GM19351 (cell line): Measurements from ENCODE around the gene PCSK5.

ENCODE experiments used
- ATAC-seq: cut with Tn5 transposase; IDR thresholded peaks from one replicate; pipeline ENCODE4 v1.9.1; 2021; ENCODE audit warnings: mild to moderate bottlenecking, moderate library complexity; ENCODE audit not compliant: unreplicated experiment

Gene PCSK5

GRCh38 chr9:76221423-76221822, 330.9 kb downstream of the PCSK5 start:
- ATAC-seq: no peak

GRCh38 chr9:76223749-76224340, 333.4 kb downstream of the PCSK5 start:
- ATAC-seq: no peak

GRCh38 chr9:76227156-76227555, 336.7 kb downstream of the PCSK5 start:
- no peak for ATAC-seq

GRCh38 chr9:76231001-76231400, 340.5 kb downstream of the PCSK5 start:
- no peak for ATAC-seq

GRCh38 chr9:76232861-76233489, 342.5 kb downstream of the PCSK5 start:
- no peak for ATAC-seq

GRCh38 chr9:76240578-76240977, 350.1 kb downstream of the PCSK5 start:
- no peak for ATAC-seq

GRCh38 chr9:76245518-76245917, 355.0 kb downstream of the PCSK5 start:
- ATAC-seq: no peak

- no peak for ATAC-seq
Observed at GRCh38 chr9:76246680-76247079, 356.2 kb downstream of the PCSK5 start.

GRCh38 chr9:76247426-76247825, 357.0 kb downstream of the PCSK5 start:
- no peak for ATAC-seq

GRCh38 chr9:76249309-76249708, 358.8 kb downstream of the PCSK5 start:
- ATAC-seq: no peak

GRCh38 chr9:76255781-76256455, 365.4 kb downstream of the PCSK5 start:
- no peak for ATAC-seq

GRCh38 chr9:76257311-76257710, 366.8 kb downstream of the PCSK5 start:
- ATAC-seq: no peak

GRCh38 chr9:76266649-76267283, 376.3 kb downstream of the PCSK5 start:
- ATAC-seq: no peak

GRCh38 chr9:76267284-76267652, 376.8 kb downstream of the PCSK5 start:
- ATAC-seq: no peak

GRCh38 chr9:76269789-76270188, 379.3 kb downstream of the PCSK5 start:
- no peak for ATAC-seq

GRCh38 chr9:76271755-76272154, 381.3 kb downstream of the PCSK5 start:
- ATAC-seq: no peak

- ATAC-seq: no peak
Observed at GRCh38 chr9:76289042-76289441, 398.6 kb downstream of the PCSK5 start.

GRCh38 chr9:76289703-76290102, 399.2 kb downstream of the PCSK5 start:
- ATAC-seq: no peak

GRCh38 chr9:76290555-76290954, 400.1 kb downstream of the PCSK5 start:
- ATAC-seq: no peak

- no peak for ATAC-seq
Observed at GRCh38 chr9:76292246-76292645, 401.8 kb downstream of the PCSK5 start.

- no peak for ATAC-seq
Observed at GRCh38 chr9:76292658-76293057, 402.2 kb downstream of the PCSK5 start.

GRCh38 chr9:76294301-76294700, 403.8 kb downstream of the PCSK5 start:
- ATAC-seq: no peak
